ENCODE measurements around the gene ZNF24.

The ZNF24 gene

GRCh38 chr18:35331367-35332087, 12.7 kb downstream of the ZNF24 start:
- no peak overlapping the region for H3K9ac ChIP-seq (ENCODE audit: low read depth, low read length)

GRCh38 chr18:35328868-35329267, 15.4 kb downstream of the ZNF24 start:
- Histone ChIP-seq H4K20me1 (ENCODE audit: insufficient read depth, low read length) (peaks cover 8% of the 10 kb centered on the region; the same call in 1 of the 2 replicates), H3K36me3 (ENCODE audit: insufficient read depth, low read length) (peaks cover 25% of the 10 kb centered on the region), H3K27me3 (ENCODE audit: insufficient read depth, low read length, poor library complexity) (no peaks in the 10 kb centered on the region), H2AFZ (ENCODE audit: low read depth, low read length) (no peak overlapping the region), H3K79me2 (ENCODE audit: insufficient read depth, low read length) (no peaks in the 10 kb centered on the region), H3K9ac (ENCODE audit: low read depth, low read length) (no peak overlapping the region), H3K27ac (ENCODE audit: low read length) (no peak overlapping the region), H3K4me3 (ENCODE audit: low read depth in 1 of 2, low read length in 2 of 2) (no peak overlapping the region), H3K9me3 (ENCODE audit: insufficient read depth, low read length, severe bottlenecking) (no peaks in the 10 kb centered on the region), H3K4me2 (ENCODE audit: insufficient read depth, low read length) (no peak overlapping the region), H3K4me1 (ENCODE audit: insufficient read depth, low read length) (no peaks in the 10 kb centered on the region)
- no peak for DNase-seq
- no peak for ATAC-seq (ENCODE audit: insufficient read depth, low read depth)
- no peak for TF ChIP-seq CTCF (IDR thresholded peaks at IDR 0.05; ENCODE audit: borderline replicate concordance, extremely low read depth, low read length, poor library complexity, severe bottlenecking)

More at GRCh38 chr18:35331367-35332087, 12.7 kb downstream of the ZNF24 start:
- peaks cover 51% of the 10 kb centered on the region for H3K36me3 ChIP-seq (ENCODE audit: insufficient read depth, low read length)
- no peak overlapping the region for H3K4me3 ChIP-seq (ENCODE audit: low read depth in 1 of 2, low read length in 2 of 2)
- H3K79me2 ChIP-seq (ENCODE audit: insufficient read depth, low read length): 0 out of 2 replicates have a peak, but pooled peaks cover 5% of the 10 kb centered on the region
- H3K4me2 ChIP-seq (ENCODE audit: insufficient read depth, low read length): no peak overlapping the region
- peak; percentile 44; the same call in 2 of the 3 replicates for ATAC-seq (ENCODE audit: insufficient read depth, low read depth)
- DNase-seq: no peak
- H3K9me3 ChIP-seq (ENCODE audit: insufficient read depth, low read length, severe bottlenecking): no peaks in the 10 kb centered on the region
- no peak overlapping the region for H2AFZ ChIP-seq (ENCODE audit: low read depth, low read length)
- no peak for TF ChIP-seq CTCF (IDR thresholded peaks at IDR 0.05; ENCODE audit: borderline replicate concordance, extremely low read depth, low read length, poor library complexity, severe bottlenecking)
- H3K4me1 ChIP-seq (ENCODE audit: insufficient read depth, low read length): no peaks in the 10 kb centered on the region
- no peak overlapping the region for H3K27ac ChIP-seq (ENCODE audit: low read length)
- no peaks in the 10 kb centered on the region for H3K27me3 ChIP-seq (ENCODE audit: insufficient read depth, low read length, poor library complexity)
- peaks cover 15% of the 10 kb centered on the region; the same call in 1 of the 2 replicates for H4K20me1 ChIP-seq (ENCODE audit: insufficient read depth, low read length)

- no peaks in the 10 kb centered on the region for H3K4me1 ChIP-seq (ENCODE audit: insufficient read depth, low read length)
- H3K36me3 ChIP-seq (ENCODE audit: insufficient read depth, low read length): peaks cover 5% of the 10 kb centered on the region; the same call in 1 of the 2 replicates
- no peaks in the 10 kb centered on the region for H3K27me3 ChIP-seq (ENCODE audit: insufficient read depth, low read length, poor library complexity)
- no peak for ATAC-seq (ENCODE audit: insufficient read depth, low read depth)
- H3K4me3 ChIP-seq (ENCODE audit: low read depth in 1 of 2, low read length in 2 of 2): no peak overlapping the region
- no peak overlapping the region for H3K27ac ChIP-seq (ENCODE audit: low read length)
- no peaks in the 10 kb centered on the region for H4K20me1 ChIP-seq (ENCODE audit: insufficient read depth, low read length)
- no peak for TF ChIP-seq EZH2 (IDR thresholded peaks at IDR 0.05; ENCODE audit: borderline replicate concordance, low read depth, low read length, severe bottlenecking)
- no peak for TF ChIP-seq CTCF (IDR thresholded peaks at IDR 0.05; ENCODE audit: borderline replicate concordance, extremely low read depth, low read length, poor library complexity, severe bottlenecking)
- H3K79me2 ChIP-seq (ENCODE audit: insufficient read depth, low read length): no peaks in the 10 kb centered on the region
- no peaks in the 10 kb centered on the region for H3K9me3 ChIP-seq (ENCODE audit: insufficient read depth, low read length, severe bottlenecking)
- DNase-seq: no peak
- no peak overlapping the region for H3K9ac ChIP-seq (ENCODE audit: low read depth, low read length)
- H2AFZ ChIP-seq (ENCODE audit: low read depth, low read length): no peak overlapping the region
- no peak overlapping the region for H3K4me2 ChIP-seq (ENCODE audit: insufficient read depth, low read length)
These were observed 17.4 kb downstream of the ZNF24 start for GRCh38 chr18:35326695-35327387.
